Measurements from ENCODE around the gene UBAC1.

The UBAC1 gene

GRCh38 chr9:135987838-135988404 lies 26.7 kb upstream of the UBAC1 start:
- H3K9me3 Mint-ChIP-seq: no peaks in the 10 kb centered on the region
- no peak overlapping the region for H3K27ac Mint-ChIP-seq
- DNase-seq (ENCODE audit: low spot score in 2 of 2) (no peak), ATAC-seq (no peak)
- no peaks in the 10 kb centered on the region for H3K36me3 Mint-ChIP-seq
- H3K4me3 Mint-ChIP-seq: no peak overlapping the region
- peaks cover 10% of the 10 kb centered on the region for H3K4me1 Mint-ChIP-seq

- Mint-ChIP-seq H3K36me3 (no peaks in the 10 kb centered on the region), H3K9me3 (no peaks in the 10 kb centered on the region), H3K4me1 (peaks cover under 1% of the 10 kb centered on the region), H3K27ac (no peak overlapping the region), H3K4me3 (no peak overlapping the region)
- no peak for ATAC-seq
- no peak for DNase-seq (ENCODE audit: low spot score in 2 of 2)
Observed at GRCh38 chr9:135986605-135987004, 25.4 kb upstream of the UBAC1 start.

GRCh38 chr9:135985889-135986288 lies 24.7 kb upstream of the UBAC1 start:
- H3K36me3 Mint-ChIP-seq: no peaks in the 10 kb centered on the region
- H3K4me3 Mint-ChIP-seq: no peak overlapping the region
- ATAC-seq (no peak), DNase-seq (ENCODE audit: low spot score in 2 of 2) (no peak)
- no peaks in the 10 kb centered on the region for H3K9me3 Mint-ChIP-seq
- no peaks in the 10 kb centered on the region for H3K4me1 Mint-ChIP-seq
- no peak overlapping the region for H3K27ac Mint-ChIP-seq

GRCh38 chr9:135985459-135985774 lies 24.2 kb upstream of the UBAC1 start:
- Mint-ChIP-seq H3K9me3 (no peaks in the 10 kb centered on the region), H3K4me3 (no peak overlapping the region), H3K36me3 (no peaks in the 10 kb centered on the region), H3K4me1 (no peaks in the 10 kb centered on the region), H3K27ac (no peak overlapping the region)
- ATAC-seq (no peak), DNase-seq (ENCODE audit: low spot score in 2 of 2) (no peak)

- no peak overlapping the region for H3K27ac Mint-ChIP-seq
- no peaks in the 10 kb centered on the region for H3K9me3 Mint-ChIP-seq
- DNase-seq (ENCODE audit: low spot score in 2 of 2): no peak
- H3K4me1 Mint-ChIP-seq: no peaks in the 10 kb centered on the region
- H3K4me3 Mint-ChIP-seq: no peak overlapping the region
- no peaks in the 10 kb centered on the region for H3K36me3 Mint-ChIP-seq
- ATAC-seq: no peak
Observed at GRCh38 chr9:135984072-135984710, 23.0 kb upstream of the UBAC1 start.

- H3K9me3 Mint-ChIP-seq: no peaks in the 10 kb centered on the region
Observed at GRCh38 chr9:135983208-135984071, 22.3 kb upstream of the UBAC1 start.

GRCh38 chr9:135982499-135983207 lies 21.5 kb upstream of the UBAC1 start:
- H3K4me1 Mint-ChIP-seq: peaks cover 6% of the 10 kb centered on the region
- no peaks in the 10 kb centered on the region for H3K9me3 Mint-ChIP-seq
- no peak for ATAC-seq
- no peak overlapping the region for H3K4me3 Mint-ChIP-seq
- no peaks in the 10 kb centered on the region for H3K36me3 Mint-ChIP-seq
- H3K27ac Mint-ChIP-seq: no peak overlapping the region
- DNase-seq (ENCODE audit: low spot score in 2 of 2): no peak

More at GRCh38 chr9:135983208-135984071, 22.3 kb upstream of the UBAC1 start:
- Mint-ChIP-seq H3K27ac (no peak overlapping the region), H3K4me3 (no peak overlapping the region), H3K36me3 (no peaks in the 10 kb centered on the region), H3K4me1 (peaks cover 6% of the 10 kb centered on the region)
- no peak for ATAC-seq
- no peak for DNase-seq (ENCODE audit: low spot score in 2 of 2)

GRCh38 chr9:135980926-135981630 lies 19.9 kb upstream of the UBAC1 start:
- no peak overlapping the region for H3K4me3 Mint-ChIP-seq
- no peaks in the 10 kb centered on the region for H3K36me3 Mint-ChIP-seq
- DNase-seq (ENCODE audit: low spot score in 2 of 2): no peak
- no peak overlapping the region for H3K27ac Mint-ChIP-seq
- ATAC-seq: no peak
- H3K9me3 Mint-ChIP-seq: no peaks in the 10 kb centered on the region
- H3K4me1 Mint-ChIP-seq: peaks cover 11% of the 10 kb centered on the region

- Mint-ChIP-seq H3K27ac (no peak overlapping the region), H3K36me3 (no peaks in the 10 kb centered on the region), H3K9me3 (no peaks in the 10 kb centered on the region), H3K4me1 (peaks cover 11% of the 10 kb centered on the region), H3K4me3 (no peak overlapping the region)
- ATAC-seq (no peak), DNase-seq (ENCODE audit: low spot score in 2 of 2) (no peak)
Observed at GRCh38 chr9:135979547-135980166, 18.5 kb upstream of the UBAC1 start.

- ATAC-seq (peak; percentile 69), DNase-seq (ENCODE audit: low spot score in 2 of 2) (no peak)
- Mint-ChIP-seq H3K27ac (no peak overlapping the region), H3K36me3 (no peaks in the 10 kb centered on the region), H3K4me3 (no peak overlapping the region), H3K4me1 (peaks cover 14% of the 10 kb centered on the region), H3K9me3 (no peaks in the 10 kb centered on the region)
Observed at GRCh38 chr9:135978642-135979546, 17.7 kb upstream of the UBAC1 start.

- H3K27ac Mint-ChIP-seq: no peak overlapping the region
- H3K4me1 Mint-ChIP-seq: peaks cover 24% of the 10 kb centered on the region
- ATAC-seq (no peak), DNase-seq (ENCODE audit: low spot score in 2 of 2) (no peak)
- no peaks in the 10 kb centered on the region for H3K9me3 Mint-ChIP-seq
- H3K4me3 Mint-ChIP-seq: no peak overlapping the region
- H3K36me3 Mint-ChIP-seq: no peaks in the 10 kb centered on the region
Observed at GRCh38 chr9:135976944-135977343, 15.8 kb upstream of the UBAC1 start.

- H3K27ac Mint-ChIP-seq: no peak overlapping the region
- DNase-seq (ENCODE audit: low spot score in 2 of 2): no peak
Observed at GRCh38 chr9:135976531-135976930, 15.4 kb upstream of the UBAC1 start.

GRCh38 chr9:135975834-135976233 lies 14.7 kb upstream of the UBAC1 start:
- no peaks in the 10 kb centered on the region for H3K9me3 Mint-ChIP-seq
- DNase-seq (ENCODE audit: low spot score in 2 of 2): no peak
- ATAC-seq: no peak
- H3K4me1 Mint-ChIP-seq: peaks cover 24% of the 10 kb centered on the region
- H3K27ac Mint-ChIP-seq: no peak overlapping the region
- H3K4me3 Mint-ChIP-seq: no peak overlapping the region
- no peaks in the 10 kb centered on the region for H3K36me3 Mint-ChIP-seq

More at GRCh38 chr9:135976531-135976930, 15.4 kb upstream of the UBAC1 start:
- H3K4me3 Mint-ChIP-seq: no peak overlapping the region
- no peak for ATAC-seq
- H3K4me1 Mint-ChIP-seq: peaks cover 24% of the 10 kb centered on the region
- H3K9me3 Mint-ChIP-seq: no peaks in the 10 kb centered on the region
- H3K36me3 Mint-ChIP-seq: no peaks in the 10 kb centered on the region

- DNase-seq (ENCODE audit: low spot score in 2 of 2) (no peak), ATAC-seq (no peak)
- Mint-ChIP-seq H3K4me1 (peaks cover 24% of the 10 kb centered on the region), H3K36me3 (no peaks in the 10 kb centered on the region), H3K27ac (no peak overlapping the region), H3K9me3 (no peaks in the 10 kb centered on the region), H3K4me3 (no peak overlapping the region)
Observed at GRCh38 chr9:135974220-135974573, 13.0 kb upstream of the UBAC1 start.
